DMS 273 (cell line): ENCODE results near the gene ADAM10.

Experiments
- DNase-seq: peaks from one replicate; lab custom pipeline; 2025; ENCODE audit not compliant: unreplicated experiment; lab: John Stamatoyannopoulos, UW

Gene ADAM10

DNA sequence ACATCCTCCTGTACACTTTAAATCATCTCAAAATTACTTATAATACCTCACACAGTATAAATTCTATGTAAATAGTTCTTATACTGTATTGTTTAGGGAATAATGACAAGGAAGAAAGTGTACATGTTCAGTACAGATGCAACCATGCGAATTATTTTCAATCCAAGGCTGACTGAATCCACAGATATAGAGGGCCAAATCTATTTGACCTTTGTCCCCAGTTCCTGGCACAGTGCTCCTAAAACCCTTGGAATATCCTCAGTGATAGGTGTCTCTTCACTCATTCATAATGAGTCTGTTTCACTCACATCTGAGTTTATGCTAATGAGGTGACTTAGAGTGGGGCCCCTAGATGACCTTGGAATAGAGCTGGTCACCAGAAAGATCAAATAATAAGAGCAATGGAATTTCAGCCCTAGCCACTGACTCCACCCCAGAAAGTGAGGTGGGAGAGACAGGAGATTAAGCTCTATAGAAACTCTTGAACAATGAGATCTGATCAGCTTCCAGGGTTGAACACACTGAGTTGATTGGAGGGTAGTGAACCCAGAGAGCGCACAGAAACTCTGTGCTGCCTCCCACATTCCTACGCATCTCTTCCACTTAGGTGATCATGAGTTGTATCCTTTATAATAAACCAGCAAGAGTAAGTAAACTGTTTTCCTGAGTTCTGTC lies 65.3 kb downstream of the ADAM10 start:
- no peak for DNase-seq

DNA sequence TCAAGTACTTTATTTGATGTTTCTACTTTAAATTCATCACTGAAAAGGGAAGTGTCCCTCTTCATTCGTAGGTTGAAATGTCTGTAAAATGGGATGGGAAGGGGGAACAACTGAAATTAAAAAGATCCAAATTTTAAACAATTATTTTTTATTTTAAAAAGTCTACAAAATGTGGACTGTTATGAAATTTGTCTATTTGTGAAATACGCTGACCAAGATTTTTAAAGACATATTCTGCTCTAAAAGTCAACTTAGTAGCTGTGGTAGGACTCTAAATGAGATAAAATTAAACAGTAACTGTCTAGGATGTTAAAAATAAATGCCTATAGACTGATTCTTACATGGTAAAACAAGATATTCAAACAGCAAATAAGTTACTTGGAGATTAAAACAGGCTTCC lies 67.3 kb downstream of the ADAM10 start:
- DNase-seq: no peak

DNA sequence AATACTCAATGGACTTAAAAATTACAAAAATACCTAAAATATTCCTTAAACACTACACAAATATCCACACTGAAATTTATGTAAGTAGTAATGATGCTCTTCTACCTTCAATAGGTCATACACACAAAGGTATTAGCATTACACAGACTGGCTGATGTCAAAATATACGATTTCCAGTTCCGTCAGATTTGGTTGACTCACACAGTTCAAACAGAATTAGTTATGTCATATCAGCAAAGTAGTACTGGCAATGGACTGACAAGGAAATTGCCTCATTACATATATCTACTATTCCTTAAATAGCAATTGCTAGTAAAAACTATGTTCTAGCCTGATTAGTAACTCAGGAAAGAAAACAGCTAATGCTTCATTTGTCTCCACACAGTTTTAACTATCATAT lies 70.8 kb downstream of the ADAM10 start:
- no peak for DNase-seq

DNA sequence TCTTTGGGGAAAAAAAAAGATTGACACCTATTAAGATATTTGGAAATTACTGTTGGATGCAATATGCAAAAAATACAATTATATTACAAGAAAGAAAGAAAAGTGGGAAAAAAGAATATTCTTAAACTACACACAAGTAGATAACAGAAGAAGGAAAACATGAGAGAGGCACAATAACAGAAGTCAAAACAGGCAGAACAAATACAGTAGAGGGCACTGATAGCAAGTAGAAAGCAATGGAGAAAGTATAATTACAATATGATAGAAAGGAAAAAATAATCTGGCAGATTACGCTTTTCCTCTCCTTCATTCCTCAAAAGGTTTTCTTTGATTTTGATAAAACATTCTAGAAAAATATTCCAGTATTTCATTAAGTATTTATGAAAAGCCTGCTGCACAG lies 72.1 kb downstream of the ADAM10 start:
- no peak for DNase-seq

DNA sequence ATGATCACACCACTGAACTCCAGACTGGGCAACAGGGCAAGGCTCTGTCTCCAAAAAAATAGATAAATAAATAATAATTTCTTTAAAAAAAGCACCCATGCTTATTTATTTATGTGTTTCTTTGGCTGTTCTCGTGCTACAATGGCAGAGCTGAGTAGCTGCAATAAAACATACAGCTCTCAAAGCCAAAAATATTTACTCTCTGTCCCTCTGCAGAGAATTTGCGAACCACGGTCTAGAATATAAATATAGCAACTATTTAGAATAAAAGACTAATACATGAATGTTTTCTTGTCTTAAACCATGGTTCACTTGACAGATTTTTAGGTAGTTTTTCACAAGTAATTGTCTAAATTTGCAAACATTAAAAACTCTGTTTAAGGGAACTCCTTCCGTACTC lies 72.7 kb downstream of the ADAM10 start:
- DNase-seq: no peak

DNA sequence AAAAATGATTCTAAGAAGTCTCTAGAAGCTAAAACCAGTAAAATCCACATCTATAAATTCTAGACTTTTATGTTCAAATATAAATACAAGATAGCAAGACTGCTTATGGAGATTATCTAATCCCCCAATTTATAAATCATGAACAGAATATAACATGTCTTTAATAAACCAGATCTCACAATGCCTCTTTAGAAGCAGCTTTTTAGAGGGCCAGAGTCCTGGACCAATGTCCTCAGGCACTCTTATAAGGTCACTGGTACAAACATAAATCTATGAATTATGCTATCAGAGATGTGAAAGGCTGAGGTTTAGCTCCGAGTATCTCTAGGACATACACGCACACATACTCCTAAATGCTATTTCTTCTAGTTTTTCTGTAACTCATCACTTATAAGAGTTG lies 78.3 kb downstream of the ADAM10 start:
- DNase-seq: no peak

DNA sequence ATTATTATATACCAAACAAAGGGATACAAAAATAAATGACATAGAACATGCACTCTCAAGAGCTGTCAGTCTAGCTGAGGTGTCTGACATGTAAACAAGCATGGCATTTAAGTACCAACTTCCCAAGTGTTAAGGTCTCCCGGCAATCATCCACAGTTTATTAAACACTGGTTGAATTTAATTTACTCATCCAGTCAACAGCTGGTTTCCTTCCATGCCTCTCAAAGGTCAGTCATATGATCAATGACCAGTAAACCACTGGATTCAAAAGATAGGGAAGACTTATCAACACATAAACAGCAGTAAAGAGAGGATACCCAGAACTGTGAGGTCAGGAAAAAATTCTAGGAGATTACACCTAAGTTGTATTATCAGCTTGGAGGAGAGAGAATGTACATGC lies 80.4 kb downstream of the ADAM10 start:
- DNase-seq: no peak

DNA sequence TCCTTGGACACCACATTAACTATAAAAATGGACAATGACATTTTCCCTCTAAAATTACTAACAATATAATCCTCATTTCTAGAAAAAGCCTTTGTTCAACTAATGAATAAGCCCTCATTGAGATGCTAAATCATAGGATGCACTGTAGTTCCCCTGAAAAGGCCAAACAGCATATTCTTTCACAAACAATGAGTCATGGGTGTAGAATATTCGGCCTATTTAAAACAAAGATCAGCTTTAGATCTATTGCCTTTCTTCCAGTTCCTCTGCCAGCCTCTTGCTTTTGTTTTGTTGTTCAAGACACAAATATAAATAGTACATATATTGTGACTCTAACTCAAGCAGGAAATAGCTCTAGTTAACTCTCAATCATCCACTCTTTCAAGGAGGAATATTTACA lies 82.5 kb downstream of the ADAM10 start:
- DNase-seq: no peak

DNA sequence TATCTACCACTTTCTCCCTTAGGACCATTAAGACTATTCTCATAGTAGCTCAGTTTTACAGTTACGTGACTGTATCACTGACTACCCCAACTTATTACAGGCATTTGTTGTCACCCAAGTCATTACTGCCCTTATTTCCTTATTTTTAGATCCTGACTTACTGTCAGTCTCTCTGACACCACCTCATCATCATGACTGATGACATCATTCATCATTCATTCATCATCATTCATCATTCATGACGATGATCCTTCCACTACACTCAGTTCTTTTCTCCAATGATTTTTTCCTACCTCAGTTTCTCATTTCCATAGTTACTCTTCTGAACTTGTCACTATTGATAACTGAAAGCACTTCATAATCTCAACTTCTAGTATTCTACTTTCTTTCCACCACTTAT lies 83.8 kb downstream of the ADAM10 start:
- DNase-seq: no peak

DNA sequence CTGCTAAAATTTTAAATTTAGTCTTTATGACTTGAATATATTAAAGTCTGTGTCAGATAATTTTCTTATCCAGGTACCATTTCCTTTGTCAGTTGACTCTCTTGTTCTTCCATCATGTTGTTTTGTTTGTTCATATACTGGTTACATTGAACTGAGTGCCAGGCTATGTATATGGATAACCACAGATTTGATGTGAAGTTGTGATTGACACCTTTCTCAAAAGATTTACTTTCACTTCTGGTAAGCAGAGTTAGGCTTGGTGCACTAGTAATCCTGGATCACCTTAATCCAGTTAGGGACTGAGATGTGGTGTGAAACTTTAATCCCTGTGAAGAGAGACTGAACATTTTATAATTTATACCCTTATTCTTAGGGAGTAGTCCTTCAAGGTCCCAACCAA lies 99.4 kb downstream of the ADAM10 start:
- no peak for DNase-seq

DNA sequence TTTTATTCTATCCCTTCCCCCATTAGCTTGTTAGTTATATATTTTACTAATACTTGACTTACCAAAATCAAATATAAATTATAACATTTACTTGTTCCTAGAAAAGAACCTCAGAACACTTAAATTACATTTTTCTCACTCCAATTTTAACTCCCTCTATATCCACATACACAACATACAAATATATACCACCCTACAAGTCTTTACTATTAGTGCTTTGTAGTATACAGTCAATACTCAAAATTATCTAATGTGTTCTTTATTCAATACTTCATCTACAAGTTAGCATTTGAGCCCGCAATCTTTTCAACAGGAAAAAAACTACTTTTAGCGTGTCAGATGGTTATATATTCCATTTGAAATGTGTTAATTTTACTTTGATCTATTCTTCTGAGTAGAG lies 100.3 kb downstream of the ADAM10 start:
- no peak for DNase-seq

DNA sequence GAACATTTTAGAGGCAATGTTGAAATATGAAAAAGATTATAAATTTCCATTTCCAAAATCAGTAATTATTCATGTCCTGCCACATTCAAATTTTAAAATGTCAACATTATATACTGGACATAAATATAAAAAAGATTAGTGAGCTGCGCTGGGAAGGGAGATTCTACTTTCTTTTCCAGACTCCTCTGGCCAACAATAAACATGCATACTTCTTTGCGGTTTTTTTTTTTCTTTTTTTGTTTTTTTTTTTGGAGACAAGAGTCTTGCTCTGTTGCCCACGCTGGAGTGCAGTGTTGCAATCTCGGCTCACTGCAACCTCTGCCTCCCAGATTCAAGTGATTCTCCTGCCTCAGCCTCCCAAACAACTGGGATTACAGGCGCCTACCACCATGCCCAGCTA lies 105.5 kb downstream of the ADAM10 start:
- no peak for DNase-seq

DNA sequence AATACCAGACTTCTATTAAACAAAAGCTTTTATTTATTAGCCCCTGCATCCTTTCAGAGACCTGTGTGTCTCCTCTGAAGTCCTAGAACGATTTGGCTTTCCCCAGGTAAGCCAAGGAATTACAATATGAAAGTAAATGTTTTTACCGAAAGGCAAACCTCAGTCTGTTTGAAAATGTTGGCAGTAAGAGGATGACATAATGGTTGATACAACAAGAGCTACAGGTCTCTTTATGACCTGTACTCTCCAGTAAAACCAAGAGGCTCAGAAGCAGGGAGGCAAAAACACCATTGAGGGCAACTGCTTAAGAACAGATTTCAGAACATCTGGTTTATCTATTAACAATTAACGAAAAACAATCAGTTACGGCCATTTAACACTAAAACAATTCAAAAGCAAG lies 107.8 kb downstream of the ADAM10 start:
- DNase-seq: no peak

DNA sequence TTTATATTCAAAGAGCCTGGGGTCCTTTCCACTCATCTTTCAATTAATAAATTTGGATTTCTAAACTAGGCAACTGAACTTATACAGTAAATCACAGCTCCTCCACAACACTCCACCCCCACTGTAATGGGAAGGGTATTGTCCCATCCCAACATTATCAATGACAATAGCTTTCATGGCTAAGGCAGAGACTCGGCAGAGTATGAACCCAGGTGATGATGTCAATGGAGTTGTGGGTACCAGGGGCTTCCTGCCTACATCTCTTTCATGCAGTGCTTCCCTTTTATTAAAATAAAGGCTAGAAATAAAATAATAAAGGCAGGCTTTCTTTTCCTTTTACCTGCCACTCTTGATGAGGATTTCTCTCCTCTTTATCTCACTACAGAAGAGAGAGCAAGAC lies 109.5 kb downstream of the ADAM10 start:
- DNase-seq: no peak

DNA sequence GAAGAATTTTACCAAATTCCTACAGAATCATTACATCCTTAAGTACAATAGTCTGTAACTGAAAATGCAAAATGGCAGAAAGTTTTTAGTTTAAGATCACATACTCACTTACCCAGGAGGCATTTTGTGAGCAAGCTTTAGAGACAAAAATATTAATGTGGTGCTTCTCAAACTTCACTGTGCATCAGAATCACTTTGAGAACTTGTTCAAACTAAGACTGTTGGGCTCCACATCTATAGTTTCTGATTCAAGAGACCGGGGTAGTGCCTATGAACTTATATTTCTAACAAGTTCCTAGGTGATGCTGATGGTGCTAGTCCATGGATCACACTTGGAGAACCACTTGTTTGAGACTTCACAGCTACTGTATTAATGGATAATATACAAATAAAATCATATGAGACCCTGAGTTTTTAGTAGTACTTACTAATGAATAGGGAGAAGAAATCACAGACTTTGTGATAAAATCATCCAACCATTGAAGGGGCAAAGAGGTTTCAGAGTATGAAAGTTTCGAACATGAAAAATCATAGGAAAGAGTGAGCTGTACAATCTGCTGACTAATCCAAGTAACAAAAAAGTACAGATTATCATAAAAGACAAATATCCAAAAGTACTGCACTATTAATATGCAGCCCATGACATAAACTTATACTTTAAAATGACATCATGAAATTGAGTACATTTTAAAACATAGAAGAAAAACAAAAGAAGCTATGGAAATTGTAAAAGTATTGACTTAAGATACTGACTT lies 110.3 kb downstream of the ADAM10 start:
- no peak for DNase-seq

DNA sequence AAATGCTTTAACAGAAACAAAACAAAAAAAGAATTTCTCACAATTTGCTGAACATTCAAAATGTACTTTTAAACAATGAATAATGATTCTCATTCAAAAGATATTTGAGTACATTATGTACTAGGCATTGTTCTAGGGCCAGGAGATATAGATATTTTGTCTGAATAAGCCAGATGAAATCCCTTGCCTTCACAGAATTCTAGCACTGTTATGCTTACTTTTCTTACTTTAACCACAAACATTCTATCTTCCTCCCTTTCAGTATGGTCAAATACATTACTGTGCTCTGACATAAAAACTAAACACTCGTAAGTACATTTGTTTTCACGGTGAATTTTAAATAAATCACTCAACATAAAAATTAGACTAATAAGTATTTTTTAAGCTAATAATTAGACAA lies 116.7 kb downstream of the ADAM10 start:
- DNase-seq: no peak

DNA sequence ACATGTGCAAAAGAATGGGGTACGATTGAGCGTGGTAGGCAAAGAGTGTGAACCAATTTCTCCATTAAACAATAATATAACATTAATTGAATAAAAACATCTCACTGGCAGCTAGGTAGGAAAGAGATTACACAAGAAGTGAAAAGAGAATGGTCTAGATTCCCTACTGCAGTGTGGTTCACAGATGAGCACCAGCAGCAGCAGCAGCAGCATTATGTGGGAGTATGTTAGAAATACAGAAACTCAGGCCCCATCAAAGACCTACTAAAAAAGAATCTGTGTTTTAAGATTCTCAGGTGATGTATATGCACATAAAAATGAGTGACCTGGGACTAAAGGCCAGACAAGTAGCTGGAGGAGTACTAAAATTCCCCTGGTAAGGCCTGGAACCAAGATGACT lies 118.2 kb downstream of the ADAM10 start:
- no peak for DNase-seq

DNA sequence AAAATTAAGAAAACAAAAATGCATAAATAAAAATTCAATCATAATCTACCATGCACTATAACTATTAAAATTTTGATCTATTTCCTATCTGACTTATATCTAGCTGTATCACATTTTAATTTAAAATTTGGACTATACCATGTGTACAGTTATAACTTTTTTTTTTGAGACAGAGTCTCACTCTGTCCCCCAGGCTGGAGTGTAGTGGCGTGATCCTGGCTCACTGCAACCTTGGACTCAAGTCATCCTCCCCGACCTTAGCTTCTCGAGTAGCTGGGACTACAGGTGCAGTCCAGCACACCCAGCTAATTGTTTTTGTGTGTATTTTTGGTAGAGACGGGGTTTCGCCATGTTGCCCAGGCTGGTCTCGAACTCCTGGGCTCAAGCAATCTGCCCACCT lies 119.9 kb downstream of the ADAM10 start:
- DNase-seq: no peak

DNA sequence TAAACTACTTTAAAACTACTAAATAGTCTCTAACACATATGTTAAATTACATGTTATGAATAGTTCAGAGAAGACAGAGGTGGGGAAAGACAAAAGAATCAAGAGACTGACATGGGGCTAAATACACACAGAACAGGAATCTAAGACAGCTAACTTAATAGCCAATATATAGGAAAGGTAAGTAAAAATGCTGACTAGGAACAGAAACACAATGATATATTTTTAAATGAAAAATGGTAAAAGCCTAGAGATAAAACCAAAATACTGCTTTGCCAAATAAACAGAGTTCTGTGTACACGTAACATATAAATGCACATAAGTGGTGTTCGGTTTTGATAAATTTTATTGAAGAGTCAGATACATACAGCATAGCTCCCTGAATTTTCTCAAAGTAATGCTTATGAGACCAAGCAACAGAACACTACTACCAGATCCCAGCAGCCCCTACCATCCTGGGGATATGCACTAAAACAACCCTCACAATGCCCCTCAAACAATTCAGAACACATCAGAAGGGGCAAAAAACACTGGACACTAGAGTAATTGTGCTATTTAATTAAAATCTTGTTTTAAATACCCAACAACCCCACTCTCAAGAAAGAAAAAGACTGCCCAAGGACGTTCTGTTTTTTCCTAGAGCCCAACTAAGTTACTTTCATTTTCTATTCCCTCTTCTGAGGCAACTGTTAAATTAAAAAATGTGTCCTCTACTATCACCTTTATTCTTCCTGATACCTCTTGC lies 121.1 kb downstream of the ADAM10 start:
- no peak for DNase-seq

DNA sequence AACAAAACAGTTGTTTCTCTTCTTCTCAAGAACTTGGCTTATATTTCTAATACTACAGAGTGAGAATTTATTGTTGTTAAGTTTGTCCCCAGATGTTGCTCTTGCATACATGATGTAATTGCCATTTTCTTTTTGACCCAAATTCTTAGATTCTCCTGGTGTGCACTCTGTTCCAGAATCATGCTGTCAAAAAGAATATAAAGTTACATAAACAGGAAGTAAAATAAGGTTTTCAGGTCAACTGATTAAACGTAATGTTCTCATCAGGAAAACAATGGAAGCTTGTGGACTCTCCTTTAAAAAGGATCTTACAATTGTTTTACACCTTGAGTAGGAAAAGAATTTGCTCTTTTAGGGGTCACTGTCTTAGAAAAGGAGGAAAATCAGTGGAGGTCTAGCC lies 121.8 kb downstream of the ADAM10 start:
- no peak for DNase-seq

DNA sequence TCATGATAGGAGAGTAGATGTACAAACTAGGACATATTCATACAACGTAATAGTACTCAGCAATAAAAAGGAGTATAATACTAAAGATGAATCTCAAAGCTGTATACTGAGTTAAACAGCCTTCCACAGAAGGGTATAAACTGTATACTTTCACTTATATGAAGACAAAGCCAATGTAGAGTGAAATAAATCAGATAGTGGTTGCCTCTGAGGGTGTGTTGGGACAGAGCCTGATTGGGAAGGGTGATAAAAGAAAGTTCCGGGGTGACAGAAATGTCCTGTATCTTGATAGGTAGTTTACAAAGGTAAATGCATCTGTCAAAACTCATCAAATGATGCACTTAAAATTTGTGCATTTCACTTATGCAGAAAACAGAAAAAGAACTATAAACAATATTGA lies 122.5 kb downstream of the ADAM10 start:
- DNase-seq: no peak

DNA sequence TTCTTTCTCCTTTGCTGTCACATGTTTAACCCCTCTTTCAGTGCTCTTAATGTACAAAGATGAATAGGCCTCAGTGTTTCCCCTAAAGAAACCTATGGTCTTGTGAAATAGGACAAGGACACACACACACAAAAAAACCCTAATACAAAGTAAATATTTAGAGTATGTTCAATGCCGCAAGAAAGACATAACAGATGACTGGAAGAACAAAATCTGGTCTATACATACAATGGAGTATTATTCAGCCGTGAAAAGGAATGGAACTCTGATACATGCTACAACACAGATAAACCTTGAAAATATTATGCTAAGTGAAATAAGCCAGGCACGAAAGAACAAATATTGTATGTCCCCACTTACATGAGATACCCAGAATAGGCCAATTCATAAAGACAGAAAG lies 123.1 kb downstream of the ADAM10 start:
- DNase-seq: no peak
